Lower lobe of right lung (tissue), 2 donors: ENCODE results near the gene APOL5. TPM values are rescaled to one million over a fixed set of nuclear protein-coding genes. Genes with fewer than 3 reads are reported as not detected.

ENCODE experiments used
- ATAC-seq, 2 donors: fragments of 200-7000 bp; cut with Tn5 transposase; one replicate each; pipeline ENCODE4 v1.9.1; 2020 to 2022; ENCODE audit warnings: mild to moderate bottlenecking in 2 of 2, moderate library complexity in 2 of 2
- DNase-seq: peaks from one replicate; pipeline ENCODE4 v3.0.0-alpha.2; 2020
- H3K27ac ChIP-seq: fragments of 200-600 bp; one replicate; pipeline ENCODE4 v1.8.0; 2022
- H3K27me3 ChIP-seq: fragments of 200-600 bp; one replicate; pipeline ENCODE4 v1.8.0; 2022; ENCODE audit warnings: low read depth
- H3K36me3 ChIP-seq: fragments of 200-600 bp; one replicate; pipeline ENCODE4 v1.8.0; 2022; ENCODE audit warnings: mild to moderate bottlenecking
- H3K4me1 ChIP-seq: fragments of 200-600 bp; one replicate; pipeline ENCODE4 v1.8.0; 2022
- H3K4me3 ChIP-seq: fragments of 200-600 bp; one replicate; pipeline ENCODE4 v1.8.0; 2022; ENCODE audit warnings: mild to moderate bottlenecking
- H3K9me3 ChIP-seq: fragments of 200-600 bp; one replicate; pipeline ENCODE4 v1.8.0; 2022
- intact Hi-C: fragments of 100-400 bp; cut with DNase I; formaldehyde crosslinking; loops from one replicate; pipeline ENCODE4 v1.11.0; 2022
- total RNA-seq: library from RNA; stranded (reverse); fragmentation: NEBNext Ultra II Directional; extraction: Animal tissue kit (Norgen Biotek cat#: 25700); gene quantifications from one replicate; pipeline ENCODE4 v1.2.1, GENCODE V29; 2021
- TF ChIP-seq, protein P1 (sequence below): fragments of 200-600 bp; IDR thresholded peaks from one replicate; pipeline ENCODE4 v1.8.0; 2022; ENCODE audit warnings: antibody characterized with exemption, mild to moderate bottlenecking
- donor health status: DM: no; HTN: yes; CAD: no; lungs with severe emphysema.

The APOL5 gene
- total RNA-seq, 1 donor from 2014 or later: not detected

DNA sequence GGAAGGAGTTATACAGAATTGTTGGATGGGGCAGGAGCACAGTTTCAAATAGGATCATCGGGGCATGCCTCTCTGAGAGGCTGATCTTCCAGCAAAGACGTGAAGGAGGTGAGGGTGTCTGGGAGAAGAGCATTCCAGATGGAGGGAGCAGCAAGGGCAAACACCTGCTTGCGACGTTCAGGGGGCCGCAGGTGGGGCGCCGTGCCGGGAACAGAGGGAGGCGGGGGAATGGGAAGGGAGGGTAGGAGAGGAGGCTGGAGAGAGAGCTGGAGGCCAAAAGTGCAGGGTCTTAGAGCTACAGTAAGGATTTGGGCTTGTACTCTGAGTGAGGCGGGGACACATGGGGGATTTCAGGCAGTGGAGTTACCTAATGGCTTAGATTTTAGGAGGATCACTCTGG, 13.6 kb downstream of the APOL5 start:
- DNase-seq: no peak
- ATAC-seq: no peak
- Histone ChIP-seq H3K9me3 (no peaks in the 10 kb centered on the region), H3K4me3 (no peak overlapping the region), H3K27ac (no peak overlapping the region), H3K4me1 (peaks cover 4% of the 10 kb centered on the region), H3K36me3 (no peaks in the 10 kb centered on the region), H3K27me3 (no peaks in the 10 kb centered on the region)
- intact Hi-C loops: no loop called here
- TF ChIP-seq, protein P1, sequence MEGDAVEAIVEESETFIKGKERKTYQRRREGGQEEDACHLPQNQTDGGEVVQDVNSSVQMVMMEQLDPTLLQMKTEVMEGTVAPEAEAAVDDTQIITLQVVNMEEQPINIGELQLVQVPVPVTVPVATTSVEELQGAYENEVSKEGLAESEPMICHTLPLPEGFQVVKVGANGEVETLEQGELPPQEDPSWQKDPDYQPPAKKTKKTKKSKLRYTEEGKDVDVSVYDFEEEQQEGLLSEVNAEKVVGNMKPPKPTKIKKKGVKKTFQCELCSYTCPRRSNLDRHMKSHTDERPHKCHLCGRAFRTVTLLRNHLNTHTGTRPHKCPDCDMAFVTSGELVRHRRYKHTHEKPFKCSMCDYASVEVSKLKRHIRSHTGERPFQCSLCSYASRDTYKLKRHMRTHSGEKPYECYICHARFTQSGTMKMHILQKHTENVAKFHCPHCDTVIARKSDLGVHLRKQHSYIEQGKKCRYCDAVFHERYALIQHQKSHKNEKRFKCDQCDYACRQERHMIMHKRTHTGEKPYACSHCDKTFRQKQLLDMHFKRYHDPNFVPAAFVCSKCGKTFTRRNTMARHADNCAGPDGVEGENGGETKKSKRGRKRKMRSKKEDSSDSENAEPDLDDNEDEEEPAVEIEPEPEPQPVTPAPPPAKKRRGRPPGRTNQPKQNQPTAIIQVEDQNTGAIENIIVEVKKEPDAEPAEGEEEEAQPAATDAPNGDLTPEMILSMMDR: no peak

DNA sequence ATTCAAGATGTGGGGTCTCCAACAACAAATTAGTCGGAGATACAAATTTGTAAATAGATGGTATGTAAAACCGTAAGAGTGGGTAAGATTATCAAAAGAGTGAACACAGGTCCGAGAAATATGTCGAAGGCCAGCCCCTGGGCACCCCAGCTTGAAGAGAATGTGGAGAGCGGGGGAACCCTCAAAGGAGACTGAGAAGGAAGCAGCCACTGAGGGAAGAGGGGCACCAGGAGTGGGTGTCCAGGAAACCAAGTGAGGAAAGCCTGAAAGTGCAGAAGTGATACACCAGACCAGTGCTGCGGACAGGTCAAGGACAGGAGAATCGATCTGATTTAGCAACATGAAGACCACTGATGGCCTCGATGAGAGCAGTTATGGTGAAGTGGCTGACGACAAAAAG, 14.4 kb downstream of the APOL5 start:
- H3K36me3 ChIP-seq: no peaks in the 10 kb centered on the region
- no peak overlapping the region for H3K4me3 ChIP-seq
- intact Hi-C loops: no loop called here
- ATAC-seq (no peak), DNase-seq (no peak)
- H3K27ac ChIP-seq: no peak overlapping the region
- H3K4me1 ChIP-seq: peaks cover 4% of the 10 kb centered on the region
- no peaks in the 10 kb centered on the region for H3K27me3 ChIP-seq
- no peaks in the 10 kb centered on the region for H3K9me3 ChIP-seq
- TF ChIP-seq, protein P1: no peak

DNA sequence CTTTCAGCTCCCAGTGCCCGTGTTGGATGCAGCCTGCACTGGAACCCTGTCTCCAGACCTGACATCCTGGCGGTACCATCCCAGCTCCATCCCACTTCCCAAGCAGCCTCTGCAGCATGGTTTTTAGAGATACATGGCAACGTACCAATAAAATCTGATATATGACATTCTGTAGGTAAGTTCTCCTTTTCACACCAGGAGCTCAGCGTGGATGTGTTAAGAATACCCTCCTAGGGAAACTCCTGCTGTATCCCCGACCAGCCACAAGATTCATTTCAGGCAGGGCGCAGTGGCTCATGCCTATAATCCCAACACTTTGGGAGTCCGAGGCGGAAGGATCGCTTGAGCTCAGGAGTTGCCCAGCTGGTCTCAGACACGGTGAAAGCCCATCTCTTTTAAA, 15.4 kb downstream of the APOL5 start:
- DNase-seq (no peak), ATAC-seq (no peak)
- TF ChIP-seq, protein P1: no peak
- Histone ChIP-seq H3K27me3 (no peaks in the 10 kb centered on the region), H3K4me1 (no peaks in the 10 kb centered on the region), H3K4me3 (no peak overlapping the region), H3K27ac (no peak overlapping the region), H3K9me3 (no peaks in the 10 kb centered on the region), H3K36me3 (peaks cover under 1% of the 10 kb centered on the region)
- intact Hi-C loops: no loop called here

DNA sequence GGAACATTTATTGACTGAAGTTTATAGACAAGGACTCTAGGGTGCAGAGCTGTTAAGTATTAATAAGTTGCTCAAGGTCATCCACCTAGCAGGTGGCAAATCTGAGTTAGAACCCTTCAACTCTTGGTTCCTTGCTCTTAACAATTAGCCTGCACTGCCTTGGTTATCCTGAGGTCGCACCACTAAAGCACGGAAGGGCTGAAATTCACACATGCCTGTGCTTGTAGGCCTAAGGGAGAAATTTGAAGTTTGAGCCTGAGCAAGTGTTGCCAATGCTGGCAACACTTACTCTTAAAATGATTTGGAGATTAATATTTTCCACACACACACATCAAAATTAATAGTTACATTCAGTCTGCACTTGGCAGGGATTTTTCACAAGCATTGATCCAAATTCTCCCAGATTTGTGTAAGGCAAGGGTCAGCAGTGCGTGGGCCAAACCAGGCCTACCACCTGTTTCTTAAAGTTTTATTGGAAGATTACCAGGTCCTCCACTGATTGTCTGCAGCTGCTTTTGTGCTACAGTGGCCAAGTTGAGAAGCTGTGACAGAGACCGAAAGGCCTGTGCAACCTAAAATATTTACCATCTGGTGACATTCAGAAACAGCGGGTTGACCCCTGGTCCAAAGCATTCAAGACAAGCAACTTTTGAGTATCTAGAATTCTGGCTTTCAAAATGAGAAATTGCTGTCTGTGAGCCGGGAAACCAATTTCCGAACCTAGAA, 16.3 kb downstream of the APOL5 start:
- H3K9me3 ChIP-seq: no peaks in the 10 kb centered on the region
- no peaks in the 10 kb centered on the region for H3K4me1 ChIP-seq
- no peaks in the 10 kb centered on the region for H3K27me3 ChIP-seq
- intact Hi-C loops: no loop called here
- H3K36me3 ChIP-seq: peaks cover 9% of the 10 kb centered on the region
- no peak overlapping the region for H3K27ac ChIP-seq
- no peak for DNase-seq
- H3K4me3 ChIP-seq: no peak overlapping the region
- TF ChIP-seq, protein P1: no peak
- peak in 1 of 2 donors; percentile 14 for ATAC-seq

DNA sequence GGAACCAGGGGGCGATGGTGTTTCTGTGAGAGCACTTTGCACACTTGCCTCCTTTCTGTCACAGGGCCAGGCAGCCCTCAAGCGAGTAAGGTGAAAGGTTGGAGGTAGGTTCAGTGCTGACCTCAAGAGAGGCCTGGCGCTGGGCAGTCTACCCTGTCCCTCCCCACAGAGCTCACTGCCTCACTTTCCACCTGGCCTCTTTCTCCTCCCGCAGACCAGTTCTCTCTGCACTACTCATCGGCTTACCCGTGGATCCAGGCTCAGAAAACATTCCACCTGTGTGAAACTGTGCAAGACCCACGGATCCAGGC, 16.8 kb downstream of the APOL5 start:
- H3K4me3 ChIP-seq: no peak overlapping the region
- H3K27ac ChIP-seq: no peak overlapping the region
- ATAC-seq (no peak), DNase-seq (no peak)
- no peaks in the 10 kb centered on the region for H3K4me1 ChIP-seq
- intact Hi-C loops: no loop called here
- H3K9me3 ChIP-seq: no peaks in the 10 kb centered on the region
- TF ChIP-seq, protein P1: no peak
- H3K27me3 ChIP-seq: no peaks in the 10 kb centered on the region
- H3K36me3 ChIP-seq: peaks cover 14% of the 10 kb centered on the region
